ENCODE results near the gene EXOC3L1.

The EXOC3L1 gene, protein sequence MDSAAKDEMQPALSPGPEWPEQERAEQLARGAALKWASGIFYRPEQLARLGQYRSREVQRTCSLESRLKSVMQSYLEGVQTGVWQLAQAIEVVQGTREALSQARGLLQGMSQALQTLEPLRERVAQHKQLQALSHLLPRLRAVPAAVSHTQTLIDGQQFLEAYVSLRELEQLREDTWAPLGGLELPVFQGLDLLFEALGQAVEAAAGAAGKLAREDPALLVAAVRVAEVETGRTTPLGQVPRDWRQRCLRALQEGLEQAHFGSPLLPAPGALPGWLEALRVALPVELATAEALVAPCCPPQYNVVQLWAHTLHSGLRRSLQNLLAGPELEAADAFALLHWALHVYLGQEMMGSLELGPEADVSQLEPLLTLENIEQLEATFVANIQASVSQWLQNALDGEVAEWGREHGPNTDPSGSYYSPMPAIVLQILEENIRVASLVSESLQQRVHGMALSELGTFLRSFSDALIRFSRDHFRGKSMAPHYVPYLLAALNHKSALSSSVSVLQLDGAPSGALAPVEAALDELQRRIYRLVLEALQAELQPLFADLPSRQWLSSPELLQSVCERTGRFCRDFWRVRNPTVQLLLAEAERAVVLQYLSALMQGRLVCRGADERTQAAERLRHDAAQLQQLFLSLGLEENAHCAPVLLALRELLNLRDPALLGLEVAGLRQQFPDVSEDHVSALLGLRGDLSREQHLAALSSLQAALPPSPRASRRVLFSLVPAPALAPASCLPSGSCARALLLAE

DNA sequence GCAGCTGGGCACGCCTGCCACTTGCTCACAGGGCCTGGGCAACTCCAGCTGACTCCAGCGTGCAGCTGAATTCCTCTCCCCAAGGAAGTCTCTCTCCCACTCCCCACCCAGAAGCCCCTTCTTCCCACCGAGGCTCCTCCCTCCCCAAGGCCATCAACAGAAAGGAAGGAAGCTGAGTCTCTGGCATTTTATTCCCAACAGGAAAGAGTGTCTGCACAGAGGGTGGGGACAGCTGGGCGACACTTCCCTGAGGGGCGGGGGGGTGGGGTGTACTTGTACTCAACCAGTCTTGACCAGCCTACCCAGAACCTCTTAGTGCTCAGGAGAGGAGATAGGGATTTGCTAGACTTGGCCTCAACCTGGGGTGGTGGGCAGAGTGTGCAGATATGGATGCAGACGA, at the start of gene EXOC3L1:
EXOC3L1 (minus strand) TSS at position 96 of the 400 bp plus-strand sequence. CDS start 460 bp downstream, outside the sequence.
- DNase-seq, result no peak

DNA sequence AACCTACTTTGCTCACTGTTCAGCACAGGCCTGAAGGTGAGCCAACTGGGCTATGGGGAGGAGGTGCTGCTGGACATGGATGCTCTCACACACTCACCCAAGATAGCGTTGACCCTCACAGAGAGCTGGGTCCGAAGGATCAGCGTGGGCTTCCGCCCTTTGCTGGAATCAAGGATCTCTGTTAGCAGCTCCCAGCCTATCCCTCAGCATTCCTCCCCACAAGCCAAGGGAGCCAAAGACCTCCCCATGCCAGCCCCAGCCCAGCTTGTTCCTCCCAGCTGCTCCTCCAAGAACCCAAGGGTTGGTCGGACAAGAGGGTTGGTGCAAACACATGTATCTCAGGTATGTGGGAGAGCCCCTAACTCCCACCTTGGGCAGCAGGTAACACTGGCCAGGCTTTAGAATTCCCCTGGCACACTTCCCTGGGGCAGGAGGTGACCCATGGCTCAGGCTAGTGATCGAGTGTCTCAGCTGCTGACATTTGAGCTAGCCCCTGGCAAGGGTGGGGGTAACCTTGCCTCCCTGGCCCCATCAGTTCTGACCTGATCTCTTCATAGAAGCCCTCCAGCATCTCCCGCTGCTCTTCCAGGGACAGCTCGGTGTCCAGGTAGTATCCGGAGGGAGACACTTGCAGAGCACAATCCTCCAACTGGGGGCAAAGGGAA, 49.0 kb upstream of the EXOC3L1 start:
- DNase-seq, result peak; percentile 45

- DNase-seq, result no peak
These were observed 48.3 kb upstream of the EXOC3L1 start for GRCh38 chr16:67238278-67238575.

DNA sequence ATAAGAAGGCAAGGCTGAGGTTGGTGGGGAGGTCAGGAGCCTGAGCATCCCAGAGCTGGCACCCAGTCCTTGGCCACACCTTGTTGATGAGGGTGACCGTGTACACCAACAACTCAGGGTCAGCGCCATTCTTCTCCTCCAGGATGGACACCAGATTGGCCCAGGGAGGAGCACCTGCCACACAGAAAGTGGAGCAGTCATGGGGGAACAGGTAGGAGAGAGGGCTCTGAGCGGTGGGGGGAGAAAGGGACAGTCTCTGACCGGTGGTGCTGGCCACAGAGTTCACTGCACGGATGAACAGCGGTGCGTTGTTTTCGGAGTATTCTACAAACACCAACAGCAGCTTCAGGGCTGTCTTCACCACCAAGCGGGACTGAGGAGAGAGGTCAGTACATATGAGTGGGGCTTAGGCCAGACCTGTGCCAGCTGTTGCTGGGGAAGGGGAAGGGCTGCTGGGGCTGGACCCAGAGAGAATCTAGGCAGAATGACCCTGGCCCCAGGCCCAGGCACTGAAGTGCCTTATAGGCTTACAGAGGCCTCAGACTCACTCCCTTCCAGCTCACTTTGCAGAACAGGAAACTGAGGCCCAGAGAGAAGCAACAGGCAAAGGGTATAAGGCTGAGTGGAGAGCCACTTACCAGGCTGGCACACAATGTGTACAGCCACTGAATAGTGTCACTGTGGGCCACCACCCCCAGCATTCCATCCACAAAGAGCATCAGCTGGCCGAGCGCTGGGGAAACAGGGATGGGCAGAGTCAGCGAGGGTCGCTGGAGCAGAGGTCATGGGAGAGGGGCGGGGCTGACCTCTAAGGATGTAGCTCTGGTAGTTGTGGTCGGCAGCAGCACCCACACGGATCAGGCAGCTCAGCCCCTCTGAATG, 47.7 kb upstream of the EXOC3L1 start:
- DNase-seq, result peak; percentile 52

DNA sequence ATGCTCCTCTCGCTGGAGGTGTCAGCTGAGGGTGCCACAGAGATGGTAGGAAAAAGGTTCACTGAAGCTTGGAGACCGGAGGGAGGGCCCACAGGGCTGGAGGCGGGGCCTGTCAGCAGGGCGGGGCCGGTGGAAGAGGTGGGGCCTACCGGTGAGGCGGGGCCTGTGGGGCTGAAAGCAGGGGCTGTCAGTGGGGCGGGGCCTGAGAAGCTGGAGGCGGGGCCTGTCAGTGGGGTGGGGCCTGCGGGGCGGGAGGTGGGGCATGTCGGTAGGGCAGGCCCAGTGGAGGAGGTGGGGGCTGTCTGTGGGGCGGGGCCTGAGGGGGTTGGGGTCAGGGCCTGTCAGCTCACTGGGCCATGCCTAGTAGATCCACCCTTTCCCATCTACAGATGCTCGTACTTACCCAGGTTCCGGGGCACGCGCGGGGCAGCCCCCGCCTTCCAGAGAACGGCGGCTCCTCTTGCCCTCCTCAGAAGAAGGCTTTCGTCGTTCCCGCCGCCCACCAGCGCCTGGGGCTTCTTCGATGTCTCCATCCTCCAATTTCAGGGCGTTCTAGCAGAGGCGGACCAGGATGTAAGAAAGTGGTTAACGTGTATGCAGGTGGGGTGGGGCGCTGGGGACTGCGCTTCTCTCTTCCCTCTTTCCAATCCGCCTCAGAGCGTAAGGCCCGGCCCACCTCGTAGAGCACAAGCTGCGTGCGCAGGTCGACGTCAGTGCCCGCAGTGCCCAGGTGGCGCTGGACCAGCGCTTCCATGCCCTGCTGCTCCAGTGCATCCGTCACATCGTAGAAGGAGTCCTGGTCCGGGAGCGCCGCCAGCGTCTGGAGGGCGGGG, 46.8 kb upstream of the EXOC3L1 start:
- peak; percentile 92 for DNase-seq

- DNase-seq, result no peak
These were observed 46.1 kb upstream of the EXOC3L1 start for GRCh38 chr16:67235816-67236562.

- DNase-seq, result no peak
These were observed 44.3 kb upstream of the EXOC3L1 start for GRCh38 chr16:67234180-67234597.

- DNase-seq, result no peak
These were observed 43.7 kb upstream of the EXOC3L1 start for GRCh38 chr16:67233596-67233995.

- no peak for DNase-seq
These were observed 41.1 kb upstream of the EXOC3L1 start for GRCh38 chr16:67230809-67231660.

- peak; percentile 43 for DNase-seq
These were observed 40.2 kb upstream of the EXOC3L1 start for GRCh38 chr16:67229906-67230808.

DNA sequence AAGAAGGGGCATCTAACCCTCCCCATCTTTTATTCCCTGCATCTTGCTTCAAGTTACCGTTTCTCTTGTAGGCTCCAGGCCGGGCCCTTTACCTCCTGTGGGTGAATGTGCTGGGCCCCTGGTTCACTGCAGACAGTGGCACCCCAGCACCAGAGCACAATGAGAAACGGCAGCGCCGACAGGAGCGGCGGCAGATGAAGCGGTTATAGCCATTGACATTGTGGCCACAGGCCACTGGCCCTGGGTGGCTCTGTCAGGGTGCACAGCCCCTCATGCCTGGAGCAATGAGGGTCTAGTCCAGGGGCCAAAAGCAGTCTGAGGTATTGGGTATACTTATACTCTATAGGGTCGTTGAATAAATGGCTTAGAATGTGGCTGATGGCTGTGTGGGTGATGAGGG, 39.0 kb upstream of the EXOC3L1 start:
- DNase-seq, result no peak

DNA sequence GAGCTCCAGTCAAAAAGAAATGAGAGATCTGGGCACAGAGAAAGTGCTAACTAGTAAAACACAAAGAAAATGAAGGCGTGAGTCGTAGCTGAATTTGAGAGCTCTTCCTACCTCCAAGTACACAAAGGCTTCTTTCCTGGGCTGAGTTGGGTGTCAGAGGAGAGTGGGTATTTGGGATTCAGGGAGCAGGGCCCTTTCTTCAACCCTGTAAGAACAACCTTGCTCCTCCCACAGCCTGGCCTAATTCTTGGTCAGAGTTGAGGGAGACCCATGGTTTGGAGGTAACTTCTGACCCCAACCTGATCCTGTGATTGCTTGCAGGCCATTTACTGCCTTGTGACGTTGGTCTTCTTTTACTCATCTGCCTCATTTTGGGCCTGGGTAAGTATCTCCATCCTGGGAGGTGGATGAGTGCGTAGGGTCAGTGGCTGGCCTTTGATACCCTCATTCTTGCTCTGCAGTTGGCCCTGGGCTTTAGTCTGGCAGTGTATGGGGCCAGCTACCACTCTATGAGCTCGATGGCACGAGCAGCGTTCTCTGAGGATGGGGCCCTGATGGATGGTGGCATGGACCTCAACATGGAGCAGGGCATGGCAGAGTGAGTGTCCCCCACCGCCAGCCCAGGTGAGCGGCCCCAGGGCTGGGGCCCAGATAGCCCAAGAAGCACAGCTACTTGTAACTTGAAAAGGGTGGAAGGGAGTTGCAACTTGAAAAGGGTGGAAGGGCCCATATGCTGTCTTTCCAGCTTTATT, 38.3 kb upstream of the EXOC3L1 start:
- no peak for DNase-seq

DNA sequence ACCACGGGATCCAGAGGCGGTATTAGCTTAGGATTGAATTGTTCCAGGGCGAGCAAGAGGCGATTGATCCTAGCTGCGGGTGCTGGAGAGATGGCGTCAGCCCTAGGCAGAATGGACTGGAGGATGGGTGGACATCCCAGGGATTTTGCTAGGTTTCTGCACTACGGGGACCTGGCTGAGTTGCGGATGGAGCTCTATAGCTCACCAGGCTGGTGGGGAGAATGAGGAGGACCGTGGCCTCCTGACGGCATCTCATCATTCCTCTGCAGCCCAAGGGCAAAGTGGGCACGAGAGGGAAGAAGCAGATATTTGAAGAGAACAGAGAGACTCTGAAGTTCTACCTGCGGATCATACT, 37.6 kb upstream of the EXOC3L1 start:
- no peak for DNase-seq

GRCh38 chr16:67226804-67227566, 37.0 kb upstream of the EXOC3L1 start, which contains the start of gene TMEM208:
Gene TMEM208, plus strand, starts transcription at chr16:67227130. Its CDS starts 89 bp downstream, at chr16:67227219.
- peak; percentile 100 for DNase-seq

GRCh38 chr16:67226295-67226803, 36.4 kb upstream of the EXOC3L1 start:
- no peak for DNase-seq

GRCh38 chr16:67223992-67224391, 34.1 kb upstream of the EXOC3L1 start:
- no peak for DNase-seq

Measured in islet precursor cell (in vitro differentiated cells).